A673 (cell line): Measurements from ENCODE around the gene FSTL4.

Experiments used
- CTCF ChIP-seq: fragments of 300-800, 200-600 bp; sonication (generic); conservative IDR thresholded peaks from 2 replicates; pipeline ENCODE4 v1.5.1; 2017; ENCODE audit warnings: low read depth, mild to moderate bottlenecking, antibody characterized with exemption, low read length, moderate library complexity, mixed read lengths
- EZH2 ChIP-seq: fragments of 200-600 bp; sonication (generic); IDR thresholded peaks from 2 replicates; pipeline ENCODE4 v1.6.1; 2017; ENCODE audit warnings: borderline replicate concordance, low read depth, mild to moderate bottlenecking, mixed read lengths, antibody characterized with exemption, low read length; ENCODE audit not compliant: poor library complexity, severe bottlenecking

DNA sequence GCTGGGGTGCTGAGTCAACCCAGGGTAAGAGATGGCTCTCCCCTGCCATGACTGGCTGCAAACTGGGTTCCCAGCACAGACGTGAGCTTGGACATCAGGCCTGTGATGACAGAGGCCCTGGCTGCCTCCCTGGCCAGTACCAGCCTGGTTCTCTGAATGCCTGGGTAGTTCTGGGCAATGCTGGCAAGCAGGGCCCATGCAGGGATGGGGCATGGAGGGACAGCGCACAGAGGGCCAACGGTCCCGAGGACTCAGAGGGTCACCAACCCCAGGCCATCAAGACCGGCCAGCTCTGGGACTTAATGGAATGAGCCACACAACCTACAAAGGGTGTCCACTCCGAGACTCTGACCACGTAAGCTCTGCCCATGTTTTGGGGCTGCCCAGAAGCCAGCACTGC is 241.4 kb downstream of the FSTL4 start:
- no peak for TF ChIP-seq EZH2
- no peak for TF ChIP-seq CTCF
